Activated CD4-positive, alpha-beta T cell treated with anti-CD3 and anti-CD28 coated beads for 36 hours (primary cell): ENCODE data around the gene EVC. TPM values are rescaled to one million over a fixed set of nuclear protein-coding genes. Genes with fewer than 3 reads are reported as not detected.

Experiments
- ATAC-seq: fragments of 200-7000 bp; cut with Tn5 transposase; one replicate; pipeline ENCODE4 v1.10.0; 2021; ENCODE audit warnings: mild to moderate bottlenecking, moderate library complexity
- CTCF ChIA-PET: fragments of 350-600 bp; sonication (Branson Sonifier 250); formaldehyde crosslinking; loops from one replicate; lab custom pipeline; 2021; ENCODE audit warnings: antibody characterized with exemption; lab: Charles Lee
- POLR2A ChIA-PET: fragments of 350-600 bp; sonication (Branson Sonifier 250); formaldehyde crosslinking; loops from one replicate; lab custom pipeline; 2021; ENCODE audit warnings: antibody characterized with exemption, inconsistent platforms; lab: Charles Lee
- DNase-seq: peaks from one replicate; pipeline ENCODE4 v3.0.0-alpha.2; 2020
- H3K27ac Mint-ChIP-seq: one replicate; pipeline ENCODE4 v1.8.0; 2021; ENCODE audit warnings: mixed read lengths
- H3K27me3 Mint-ChIP-seq: one replicate; pipeline ENCODE4 v1.8.0; 2021; ENCODE audit warnings: mixed read lengths
- H3K36me3 Mint-ChIP-seq: one replicate; pipeline ENCODE4 v1.8.0; 2021; ENCODE audit warnings: low read depth, mixed read lengths
- H3K4me1 Mint-ChIP-seq: one replicate; pipeline ENCODE4 v1.8.0; 2021; ENCODE audit warnings: mixed read lengths
- H3K4me3 Mint-ChIP-seq: one replicate; pipeline ENCODE4 v1.8.0; 2021; ENCODE audit warnings: mild to moderate bottlenecking, moderate library complexity, mixed read lengths
- H3K9me3 Mint-ChIP-seq: one replicate; pipeline ENCODE4 v1.8.0; 2021; ENCODE audit warnings: low read depth, mixed read lengths
- intact Hi-C, 2 experiments: fragments of 100-400 bp; cut with DNase I in 1 of 2; cut with micrococcal nuclease in 1 of 2; formaldehyde crosslinking; loops; one replicate each; pipeline versions ENCODE4 v1.14.2 to v1.15.1; 2022 to 2024; cut with DNase I, micrococcal nuclease
- total RNA-seq, 2 experiments: library from RNA; stranded (reverse); gene quantifications; one replicate each; pipeline ENCODE4 v1.2.3, GENCODE V29; 2021

The EVC gene
- total RNA-seq, 2 experiments from 2014 or later = 0.71 to 1.5 TPM

GRCh38 chr4:5758741-5759140 lies 47.7 kb downstream of the EVC start:
- peak; percentile 98 for ATAC-seq
- H3K27ac Mint-ChIP-seq = no peak overlapping the region
- intact Hi-C loops = loop anchor here in 1 of 2 experiments (1.0 to 2.0 kb wide), 2 partner anchors 46 to 104 kb away; no protein-coding TSS in a partner anchor

GRCh38 chr4:5759236-5760075 lies 48.5 kb downstream of the EVC start:
- ATAC-seq (no peak), DNase-seq (no peak)
- ChIA-PET POLR2A (no interaction called here), CTCF (no interaction called here)
- intact Hi-C loops = loop anchor here in 1 of 2 experiments (2.0 kb wide), 1 partner anchor 103 kb away; no protein-coding TSS in a partner anchor
- Mint-ChIP-seq H3K36me3 (no peaks in the 10 kb centered on the region), H3K9me3 (no peaks in the 10 kb centered on the region), H3K4me1 (peaks cover 13% of the 10 kb centered on the region), H3K27me3 (peaks cover 4% of the 10 kb centered on the region), H3K27ac (no peak overlapping the region), H3K4me3 (no peak overlapping the region)

More at GRCh38 chr4:5758741-5759140, 47.7 kb downstream of the EVC start:
- Mint-ChIP-seq H3K4me3 (no peak overlapping the region), H3K9me3 (no peaks in the 10 kb centered on the region), H3K27me3 (peaks cover 4% of the 10 kb centered on the region), H3K4me1 (peaks cover 13% of the 10 kb centered on the region), H3K36me3 (no peaks in the 10 kb centered on the region)
- ChIA-PET CTCF (no interaction called here), POLR2A (no interaction called here)
- DNase-seq = peak; percentile 84

- H3K4me3 Mint-ChIP-seq = no peak overlapping the region
- ChIA-PET POLR2A (no interaction called here), CTCF (no interaction called here)
- intact Hi-C loops = no loop called here
- no peak for DNase-seq
- H3K27me3 Mint-ChIP-seq = peaks cover 4% of the 10 kb centered on the region
- ATAC-seq = no peak
- no peaks in the 10 kb centered on the region for H3K36me3 Mint-ChIP-seq
- H3K4me1 Mint-ChIP-seq = peaks cover 13% of the 10 kb centered on the region
- no peaks in the 10 kb centered on the region for H3K9me3 Mint-ChIP-seq
- H3K27ac Mint-ChIP-seq = no peak overlapping the region
These were observed 49.2 kb downstream of the EVC start for GRCh38 chr4:5760246-5760645.

- POLR2A ChIA-PET = no interaction called here
- H3K9me3 Mint-ChIP-seq = peaks cover 2% of the 10 kb centered on the region
These were observed 50.0 kb downstream of the EVC start for GRCh38 chr4:5760936-5761480.

GRCh38 chr4:5770051-5770450 lies 59.0 kb downstream of the EVC start:
- CTCF ChIA-PET = no interaction called here
- no peak for DNase-seq
- Mint-ChIP-seq H3K27ac (no peak overlapping the region), H3K4me1 (no peaks in the 10 kb centered on the region), H3K27me3 (no peaks in the 10 kb centered on the region), H3K36me3 (no peaks in the 10 kb centered on the region), H3K9me3 (peaks cover 2% of the 10 kb centered on the region), H3K4me3 (no peak overlapping the region)
- ATAC-seq = no peak
- intact Hi-C loops = no loop called here
- POLR2A ChIA-PET = no interaction called here

More at GRCh38 chr4:5760936-5761480, 50.0 kb downstream of the EVC start:
- ATAC-seq (no peak), DNase-seq (no peak)
- Mint-ChIP-seq H3K4me3 (no peak overlapping the region), H3K36me3 (no peaks in the 10 kb centered on the region), H3K27ac (no peak overlapping the region), H3K4me1 (peaks cover 13% of the 10 kb centered on the region), H3K27me3 (peaks cover 4% of the 10 kb centered on the region)
- intact Hi-C loops = no loop called here
- CTCF ChIA-PET = no interaction called here

GRCh38 chr4:5772528-5773270 lies 61.7 kb downstream of the EVC start:
- H3K27ac Mint-ChIP-seq = no peak overlapping the region
- no peaks in the 10 kb centered on the region for H3K27me3 Mint-ChIP-seq
- ChIA-PET CTCF (no interaction called here), POLR2A (no interaction called here)
- H3K4me3 Mint-ChIP-seq = no peak overlapping the region
- H3K9me3 Mint-ChIP-seq = peaks cover 12% of the 10 kb centered on the region
- no peak for DNase-seq
- no peak for ATAC-seq
- no peaks in the 10 kb centered on the region for H3K4me1 Mint-ChIP-seq
- intact Hi-C loops = no loop called here
- peaks cover 1% of the 10 kb centered on the region for H3K36me3 Mint-ChIP-seq

- intact Hi-C loops = no loop called here
- CTCF ChIA-PET = no interaction called here
- Mint-ChIP-seq H3K36me3 (peaks cover 1% of the 10 kb centered on the region), H3K4me1 (no peaks in the 10 kb centered on the region), H3K27me3 (no peaks in the 10 kb centered on the region), H3K9me3 (peaks cover 12% of the 10 kb centered on the region), H3K4me3 (no peak overlapping the region), H3K27ac (no peak overlapping the region)
- POLR2A ChIA-PET = no interaction called here
- no peak for DNase-seq
- ATAC-seq = no peak
These were observed 62.2 kb downstream of the EVC start for GRCh38 chr4:5773271-5773555.

- Mint-ChIP-seq H3K4me3 (no peak overlapping the region), H3K27ac (no peak overlapping the region), H3K9me3 (peaks cover 12% of the 10 kb centered on the region), H3K27me3 (no peaks in the 10 kb centered on the region), H3K4me1 (no peaks in the 10 kb centered on the region), H3K36me3 (peaks cover 1% of the 10 kb centered on the region)
- ATAC-seq (no peak), DNase-seq (no peak)
- intact Hi-C loops = no loop called here
- ChIA-PET CTCF (interaction anchor here (0.5 to 1.0 kb wide), 2 partner anchors 39 to 308 kb away, joined by 3 read pairs; no protein-coding TSS in a partner anchor), POLR2A (no interaction called here)
These were observed 63.5 kb downstream of the EVC start for GRCh38 chr4:5774416-5775036.

GRCh38 chr4:5776510-5776909 lies 65.5 kb downstream of the EVC start:
- ATAC-seq = no peak
- Mint-ChIP-seq H3K9me3 (peaks cover 12% of the 10 kb centered on the region), H3K27ac (no peak overlapping the region), H3K36me3 (peaks cover 1% of the 10 kb centered on the region), H3K4me1 (no peaks in the 10 kb centered on the region), H3K27me3 (no peaks in the 10 kb centered on the region), H3K4me3 (no peak overlapping the region)
- ChIA-PET CTCF (no interaction called here), POLR2A (no interaction called here)
- no peak for DNase-seq
- intact Hi-C loops = no loop called here

- intact Hi-C loops = no loop called here
These were observed 70.0 kb downstream of the EVC start for GRCh38 chr4:5780831-5781480.

GRCh38 chr4:5781691-5782090 lies 70.7 kb downstream of the EVC start:
- intact Hi-C loops = no loop called here

More at GRCh38 chr4:5780831-5781480, 70.0 kb downstream of the EVC start:
- Mint-ChIP-seq H3K9me3 (peaks cover 8% of the 10 kb centered on the region), H3K4me1 (no peaks in the 10 kb centered on the region), H3K36me3 (peaks cover 1% of the 10 kb centered on the region), H3K27me3 (peaks cover 5% of the 10 kb centered on the region), H3K27ac (no peak overlapping the region), H3K4me3 (no peak overlapping the region)
- ATAC-seq = no peak
- ChIA-PET POLR2A (no interaction called here), CTCF (no interaction called here)
- no peak for DNase-seq

More at GRCh38 chr4:5781691-5782090, 70.7 kb downstream of the EVC start:
- H3K9me3 Mint-ChIP-seq = peaks cover 3% of the 10 kb centered on the region
- no peaks in the 10 kb centered on the region for H3K36me3 Mint-ChIP-seq
- H3K4me3 Mint-ChIP-seq = no peak overlapping the region
- H3K27ac Mint-ChIP-seq = no peak overlapping the region
- peaks cover 5% of the 10 kb centered on the region for H3K27me3 Mint-ChIP-seq
- ATAC-seq (no peak), DNase-seq (no peak)
- no peaks in the 10 kb centered on the region for H3K4me1 Mint-ChIP-seq
- ChIA-PET POLR2A (no interaction called here), CTCF (no interaction called here)
